OCI-LY1 (cell line): ENCODE results near the gene RGCC.

Experiments
- EZH2 ChIP-seq: fragments of 200-600 bp; sonication (generic), shearing (Covaris generic); IDR thresholded peaks from 2 replicates; pipeline ENCODE4 v1.8.0; 2017; ENCODE audit warnings: borderline replicate concordance, mixed run types, mild to moderate bottlenecking, antibody characterized with exemption, low read length, moderate library complexity, mixed read lengths
- TF ChIP-seq, protein P1 (sequence below): fragments of 200-600 bp; sonication (generic), shearing (Covaris generic); IDR thresholded peaks from 2 replicates; pipeline ENCODE4 v1.5.1; 2017; ENCODE audit warnings: mild to moderate bottlenecking, antibody characterized with exemption, low read length, moderate library complexity, mixed read lengths

DNA sequence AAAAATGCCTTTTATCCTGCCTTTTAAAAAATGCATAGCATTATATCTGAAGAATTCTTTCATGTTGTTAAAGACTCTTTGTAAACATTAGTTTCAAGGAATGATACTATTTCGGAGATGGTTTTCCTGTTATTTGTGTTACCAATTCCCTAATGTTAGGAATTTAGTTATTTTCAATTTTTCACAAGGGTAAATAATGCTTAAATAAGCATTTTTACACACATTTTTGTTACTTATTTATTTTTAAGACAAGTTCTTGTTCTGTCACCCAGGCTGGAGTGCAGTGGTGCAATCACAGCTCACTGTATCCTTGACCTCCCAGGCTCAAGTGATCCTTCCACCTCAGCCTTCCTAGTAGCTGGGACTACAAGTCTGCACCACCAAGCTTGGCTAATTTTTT lies 49.0 kb downstream of the RGCC start:
- TF ChIP-seq, protein P1, sequence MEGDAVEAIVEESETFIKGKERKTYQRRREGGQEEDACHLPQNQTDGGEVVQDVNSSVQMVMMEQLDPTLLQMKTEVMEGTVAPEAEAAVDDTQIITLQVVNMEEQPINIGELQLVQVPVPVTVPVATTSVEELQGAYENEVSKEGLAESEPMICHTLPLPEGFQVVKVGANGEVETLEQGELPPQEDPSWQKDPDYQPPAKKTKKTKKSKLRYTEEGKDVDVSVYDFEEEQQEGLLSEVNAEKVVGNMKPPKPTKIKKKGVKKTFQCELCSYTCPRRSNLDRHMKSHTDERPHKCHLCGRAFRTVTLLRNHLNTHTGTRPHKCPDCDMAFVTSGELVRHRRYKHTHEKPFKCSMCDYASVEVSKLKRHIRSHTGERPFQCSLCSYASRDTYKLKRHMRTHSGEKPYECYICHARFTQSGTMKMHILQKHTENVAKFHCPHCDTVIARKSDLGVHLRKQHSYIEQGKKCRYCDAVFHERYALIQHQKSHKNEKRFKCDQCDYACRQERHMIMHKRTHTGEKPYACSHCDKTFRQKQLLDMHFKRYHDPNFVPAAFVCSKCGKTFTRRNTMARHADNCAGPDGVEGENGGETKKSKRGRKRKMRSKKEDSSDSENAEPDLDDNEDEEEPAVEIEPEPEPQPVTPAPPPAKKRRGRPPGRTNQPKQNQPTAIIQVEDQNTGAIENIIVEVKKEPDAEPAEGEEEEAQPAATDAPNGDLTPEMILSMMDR, result no peak
- no peak for TF ChIP-seq EZH2
